Right lobe of liver (tissue), 4 donors: ENCODE data around the gene SNX30.

Experiments
- CTCF ChIP-seq, 4 donors: fragments of 200-600 bp in 3 of 4; fragments of 450-650 bp in 1 of 4; IDR thresholded peaks; one replicate each; pipeline versions ENCODE4 v1.5.1 to v1.8.0; 2016 to 2022; ENCODE audit warnings: antibody characterized with exemption in 4 of 4, mild to moderate bottlenecking in 2 of 4
- POLR2A ChIP-seq: fragments of 450-650 bp; IDR thresholded peaks from one replicate; pipeline ENCODE4 v1.6.1; 2017; ENCODE audit warnings: antibody characterized with exemption, mild to moderate bottlenecking
- donor health status: DM: no; HTN: no; CAD: no.
- donor health status: DM: no; HTN: no; CAD: no.
- donor health status: DM: no; HTN: yes; CAD: no.

DNA sequence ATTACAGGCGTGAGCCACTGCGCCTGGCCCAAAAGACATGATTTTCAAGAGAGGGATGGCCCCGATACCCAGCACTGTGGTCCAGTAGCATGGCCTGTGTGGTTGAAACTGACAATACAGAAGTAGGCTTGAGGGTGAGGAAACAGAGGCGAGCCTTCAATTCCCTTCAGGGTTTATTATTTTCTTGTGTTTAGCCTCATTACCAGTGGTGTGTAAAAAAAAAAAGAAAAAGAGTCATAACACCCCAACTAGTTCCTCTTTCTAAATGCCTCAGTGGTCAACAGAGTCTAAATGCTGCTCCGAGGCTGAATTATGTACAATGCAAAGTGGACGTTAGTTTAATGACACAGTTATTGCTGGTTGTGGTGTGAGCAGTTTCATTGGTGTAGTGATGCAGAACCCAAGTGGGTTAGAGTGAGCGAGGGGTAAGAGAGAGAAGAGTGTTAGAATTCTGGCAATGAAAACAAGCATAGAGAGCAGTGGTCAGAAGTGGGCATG lies 58.8 kb downstream of the SNX30 start:
- TF ChIP-seq CTCF (IDR thresholded peaks at IDR 0.05) (no peak), POLR2A (no peak)
